ENCODE measurements around the gene PTGES3. TPM values are rescaled to one million over a fixed set of nuclear protein-coding genes. Genes with fewer than 3 reads are reported as not detected.
A peak's percentile ranks its signal among the peaks of the same experiment; 100 is the strongest.
"Not testable (repeated sequence)": the region's sequence is repeated elsewhere in the genome, so short reads cannot be mapped to it uniquely, and the experiment has no call there.

Gene PTGES3
- total RNA-seq, result 10 to 100 TPM; 57.2 to 81.4 (median 69.3) TPM

- Histone ChIP-seq H3K4me1 (peaks cover 33 to 41% of the 10 kb centered on the region in 2 donors), H3K9me3 (no peaks in the 10 kb centered on the region), H3K4me3 (peak within 1 kb of the TSS; percentile 84 to 95 (median 90)), H3K27me3 (no peaks in the 10 kb centered on the region), H3K27ac (peak within 1 kb of the TSS; percentile 97 to 99 (median 98)), H3K36me3 (no peaks in the 10 kb centered on the region)
- intact Hi-C loops (cut with DNase I; ENCODE audit: low total_unique reads) (loop anchor here (1.0 to 5.0 kb wide), 4 partner anchors 37 to 834 kb away; partner anchors contain the start of genes ATP5F1B, DDIT3, MBD6 and NACA), in situ Hi-C loops (cut with MboI; ENCODE audit: low sequenced_read_pairs in 4 of 4) (loop anchor here in 2 of 4 donors (5.0 kb wide), 1 partner anchor 51 kb away; no protein-coding TSS in a partner anchor)
- ATAC-seq (peak; percentile 88 to 89), DNase-seq (peak; percentile 96 to 97)
- TF ChIP-seq POLR2A (IDR thresholded peaks at IDR 0.05), result peak; percentile 96 to 97
- no peak for TF ChIP-seq CTCF (IDR thresholded peaks at IDR 0.05 in 4 of 5, conservative IDR thresholded peaks at IDR 0.05 in 1 of 5)
These were observed at the start of gene PTGES3 for GRCh38 chr12:56688129-56688845. TSS of gene PTGES3 (minus strand) at chr12:56688284. CDS start at chr12:56687999, 285 bp downstream.

GRCh38 chr12:56728139-56728861, 40.2 kb upstream of the PTGES3 start:
- Histone ChIP-seq H3K27ac (no peak overlapping the region), H3K4me3 (no peak overlapping the region), H3K9me3 (no peaks in the 10 kb centered on the region), H3K27me3 (no peaks in the 10 kb centered on the region), H3K4me1 (peaks cover 2 to 11% of the 10 kb centered on the region in 2 donors), H3K36me3 (peaks cover 0 to 5% of the 10 kb centered on the region in 2 donors)
- DNase-seq, result no peak
- TF ChIP-seq POLR2A (IDR thresholded peaks at IDR 0.05) (no peak), CTCF (IDR thresholded peaks at IDR 0.05 in 4 of 5, conservative IDR thresholded peaks at IDR 0.05 in 1 of 5) (no peak)
- ATAC-seq, result no peak
- in situ Hi-C loops (cut with MboI; ENCODE audit: low sequenced_read_pairs in 4 of 4), result loop anchor here in 3 of 4 donors (5.0 to 10.0 kb wide), 3 partner anchors 83 to 93 kb away; partner anchors contain the start of genes ATP5F1B (in 1 of the 3) and BAZ2A (in 1 of the 3)
- intact Hi-C loops (cut with DNase I; ENCODE audit: low total_unique reads), result loop anchor here (10.0 kb wide), 1 partner anchor 1003 kb away; the partner anchor contains the start of genes CD63 and RDH5

GRCh38 chr12:56726196-56726675, 38.2 kb upstream of the PTGES3 start:
- intact Hi-C loops (cut with DNase I; ENCODE audit: low total_unique reads), result loop anchor here (10.0 kb wide), 1 partner anchor 1001 kb away; the partner anchor contains the start of genes CD63 and RDH5
- in situ Hi-C loops (cut with MboI; ENCODE audit: low sequenced_read_pairs in 4 of 4), result loop anchor here in 3 of 4 donors (5.0 to 10.0 kb wide), 3 partner anchors 81 to 91 kb away; partner anchors contain the start of genes ATP5F1B (in 1 of the 3) and BAZ2A (in 1 of the 3)

GRCh38 chr12:56725723-56726102, 37.6 kb upstream of the PTGES3 start:
- Histone ChIP-seq H3K4me1 (peaks cover 28 to 37% of the 10 kb centered on the region in 2 donors), H3K4me3 (peak overlapping the region; percentile 78 to 99 (median 84)), H3K27ac (peak overlapping the region; percentile 95 to 98 (median 96)), H3K9me3 (no peaks in the 10 kb centered on the region), H3K27me3 (no peaks in the 10 kb centered on the region), H3K36me3 (peaks cover 0 to 12% of the 10 kb centered on the region in 2 donors)
- DNase-seq (no peak), ATAC-seq (no peak)
- intact Hi-C loops (cut with DNase I; ENCODE audit: low total_unique reads) (loop anchor here (1.0 to 10.0 kb wide), 6 partner anchors 37 to 1001 kb away; partner anchors contain the start of genes ATP5F1B, CD63, MBD6 and PTGES3), in situ Hi-C loops (cut with MboI; ENCODE audit: low sequenced_read_pairs in 4 of 4) (loop anchor here in 3 of 4 donors (5.0 to 10.0 kb wide), 3 partner anchors 81 to 91 kb away; partner anchors contain the start of genes ATP5F1B (in 1 of the 3) and BAZ2A (in 1 of the 3))
- TF ChIP-seq CTCF (IDR thresholded peaks at IDR 0.05 in 4 of 5, conservative IDR thresholded peaks at IDR 0.05 in 1 of 5) (no peak), POLR2A (IDR thresholded peaks at IDR 0.05) (no peak)

More at GRCh38 chr12:56726196-56726675, 38.2 kb upstream of the PTGES3 start:
- not testable (repeated sequence) for H3K9me3 ChIP-seq, DNase-seq, H3K27me3 ChIP-seq, ATAC-seq
- Histone ChIP-seq H3K4me3 (peak overlapping the region in 2 of 4 donors; percentile 82 to 85), H3K4me1 (peaks cover 23 to 32% of the 10 kb centered on the region in 2 donors), H3K27ac (peak overlapping the region; percentile 95 to 98 (median 96)), H3K36me3 (peaks cover 0 to 12% of the 10 kb centered on the region in 2 donors)
